HS-5 (cell line): ENCODE results near the gene AFF2.

ENCODE experiments used
- DNase-seq: peaks from one replicate; pipeline ENCODE4 v3.0.0-alpha.2; 2012; ENCODE audit warnings: low read depth

Gene AFF2

DNA sequence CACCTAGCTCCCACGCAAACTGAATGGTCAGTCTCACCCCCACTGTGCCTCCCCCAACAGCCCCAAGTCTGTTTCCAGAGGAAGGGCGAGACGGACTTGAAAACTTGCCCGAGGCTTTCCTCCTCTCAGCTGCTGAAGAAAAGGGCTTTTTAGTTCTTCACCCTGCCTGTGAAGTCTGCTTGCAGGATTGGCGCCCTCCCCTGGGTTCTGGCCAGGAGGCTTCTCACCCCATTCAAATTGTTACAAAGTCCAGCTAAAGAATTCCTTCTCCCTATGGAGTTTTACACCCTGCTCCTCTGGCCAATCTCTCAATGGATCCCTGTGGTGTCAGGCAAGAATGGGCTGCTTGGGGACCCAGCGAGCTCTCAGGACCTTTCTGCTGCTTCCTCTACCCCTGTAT is 241.0 kb downstream of the AFF2 start:
- no peak for DNase-seq

DNA sequence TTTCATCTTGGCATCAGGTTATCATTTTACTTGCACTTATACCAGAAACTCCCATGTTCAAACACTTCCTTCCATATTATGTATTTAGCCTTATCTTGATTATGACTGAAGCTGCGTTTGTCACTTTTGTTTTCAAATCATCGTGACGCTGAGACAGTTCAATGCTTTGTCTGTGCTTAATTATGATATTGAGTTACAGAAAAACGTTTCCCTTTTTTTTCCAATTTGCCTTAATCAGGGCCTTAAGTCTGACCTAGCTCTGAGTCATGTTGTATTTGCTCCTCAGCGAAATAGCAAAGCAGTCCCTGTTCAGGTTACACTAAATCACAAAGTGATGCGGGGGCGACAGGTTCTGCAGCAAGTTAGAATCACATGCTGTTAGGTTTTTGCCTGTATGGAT is 254.7 kb downstream of the AFF2 start:
- DNase-seq = no peak

DNA sequence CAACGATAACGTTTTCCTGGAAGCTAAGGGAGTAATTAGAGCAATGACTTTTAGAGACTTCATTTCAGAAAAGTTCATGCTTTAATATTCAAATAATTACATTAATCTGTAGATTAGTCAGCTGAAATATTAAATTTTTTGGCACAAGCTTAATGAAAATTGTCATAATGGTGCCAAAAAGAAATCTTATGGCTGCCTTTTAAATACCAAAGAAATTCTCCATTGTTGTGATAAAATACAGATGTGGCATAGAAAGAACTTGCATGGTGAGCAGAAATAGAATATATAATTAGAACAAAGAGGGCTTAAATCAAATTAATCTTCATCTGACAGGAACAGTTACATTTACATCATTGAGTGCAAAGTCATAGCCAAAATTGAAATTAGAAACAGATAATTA is 263.5 kb downstream of the AFF2 start:
- DNase-seq = no peak

DNA sequence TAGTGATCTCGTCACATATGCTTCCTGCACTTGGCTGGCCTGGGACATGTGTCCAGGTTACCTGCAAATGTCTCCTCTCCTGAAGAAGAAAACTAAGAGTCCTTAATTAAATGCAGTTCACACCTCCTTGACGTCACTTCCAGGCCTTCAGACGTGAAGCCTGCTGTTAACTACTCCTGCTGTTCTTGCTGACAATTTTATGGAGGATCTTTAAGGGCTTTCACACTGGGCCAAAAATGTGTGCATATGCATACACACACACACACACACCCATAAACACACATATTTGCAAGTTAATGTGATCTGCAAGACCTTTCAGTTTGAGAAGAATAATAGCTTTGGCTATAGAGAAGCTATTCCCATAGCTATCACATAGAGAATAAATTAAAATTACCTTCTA is 267.9 kb downstream of the AFF2 start:
- DNase-seq = no peak

DNA sequence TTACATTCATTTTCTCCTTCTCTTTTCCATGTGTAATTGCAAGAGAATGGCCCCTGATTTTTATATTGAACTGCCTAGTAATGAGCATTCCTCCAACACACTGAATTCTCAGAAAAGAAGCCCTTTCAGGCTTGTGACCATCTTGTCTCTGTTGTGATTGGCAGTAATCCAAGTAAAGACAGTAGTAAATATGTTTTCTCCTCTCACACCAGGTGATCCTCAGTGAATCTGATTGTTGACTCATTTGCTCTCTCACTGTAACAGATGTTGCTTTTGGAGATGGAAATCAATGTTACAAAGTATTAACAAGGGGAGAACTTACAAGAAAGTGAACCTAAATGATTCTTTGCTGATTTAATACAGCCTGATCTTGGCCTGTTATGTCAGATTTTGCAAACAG is 271.0 kb downstream of the AFF2 start:
- DNase-seq = no peak

DNA sequence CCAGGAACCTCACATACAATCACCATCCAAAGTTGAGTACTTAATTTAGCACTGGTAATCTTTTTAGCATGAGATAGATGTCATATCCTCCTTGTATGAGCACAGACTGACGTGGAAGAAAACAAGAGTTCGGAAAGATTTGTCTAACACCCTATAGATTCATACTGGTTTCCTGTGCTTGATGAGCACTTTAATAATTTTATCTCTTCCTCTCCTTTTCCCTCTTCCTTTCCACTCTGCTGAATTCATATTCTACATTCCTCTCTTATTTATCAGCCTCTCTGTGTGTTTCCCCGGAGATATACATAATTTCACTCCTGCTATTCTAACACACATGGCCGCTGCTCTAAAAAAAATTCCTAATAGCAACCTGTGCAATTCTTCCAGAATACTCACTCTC is 273.9 kb downstream of the AFF2 start:
- DNase-seq = no peak

DNA sequence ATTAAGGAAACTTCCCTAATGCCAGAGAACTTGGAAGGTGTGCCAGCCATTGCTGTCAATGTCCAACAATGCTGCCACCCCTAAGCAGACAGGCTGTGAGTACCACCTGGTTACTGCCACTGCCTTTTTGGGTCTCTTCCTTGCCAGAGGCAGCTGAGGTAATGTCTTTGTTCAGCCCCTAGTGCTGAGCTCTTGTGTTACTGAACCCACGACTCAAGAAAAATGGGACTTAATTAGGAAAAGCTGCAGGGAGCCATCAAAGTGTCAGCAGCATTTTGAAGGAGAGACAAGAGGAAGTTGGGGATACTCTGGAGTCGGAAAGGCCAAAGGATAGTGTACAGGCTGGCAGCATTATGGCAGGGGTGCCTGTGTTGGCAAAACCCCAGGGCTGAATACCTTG is 283.7 kb downstream of the AFF2 start:
- DNase-seq = no peak

DNA sequence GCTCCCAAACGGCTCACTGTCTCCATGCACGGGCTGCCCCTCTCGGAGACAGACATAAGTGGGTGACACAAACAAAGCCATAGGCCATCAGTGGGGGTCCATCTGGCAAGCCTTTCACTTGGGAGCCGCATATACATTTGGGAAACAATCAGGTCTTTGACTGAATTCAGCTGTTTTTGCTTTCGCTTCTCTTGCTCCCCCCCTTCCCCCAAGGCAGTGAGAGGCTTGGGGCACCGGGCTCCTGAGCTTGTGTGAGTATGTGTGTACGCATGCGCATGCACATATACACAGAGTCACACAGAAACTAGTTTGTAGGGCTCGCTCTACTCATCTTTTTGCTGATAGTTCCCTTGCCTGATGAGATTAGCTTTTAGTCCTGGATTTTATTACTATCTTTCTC is 284.4 kb downstream of the AFF2 start:
- no peak for DNase-seq

DNA sequence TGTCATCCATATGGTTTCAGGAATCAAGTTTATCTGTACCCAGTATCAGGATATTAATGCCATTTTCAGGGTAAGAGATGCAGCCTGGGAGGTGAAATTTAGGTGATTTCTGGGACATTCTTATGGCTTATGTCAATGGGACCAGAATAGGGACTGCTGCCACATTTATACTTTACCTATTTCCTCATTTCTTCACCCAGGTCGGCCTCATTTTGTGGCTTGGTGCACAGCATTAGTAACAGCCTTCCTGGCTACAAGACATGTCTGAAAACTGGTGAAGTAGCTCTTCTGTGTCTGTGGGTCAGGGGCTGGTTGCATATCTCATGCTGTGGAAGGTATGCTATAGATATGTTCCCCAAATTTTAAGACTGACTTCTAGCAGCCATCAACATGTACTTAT is 284.8 kb downstream of the AFF2 start:
- DNase-seq = no peak

DNA sequence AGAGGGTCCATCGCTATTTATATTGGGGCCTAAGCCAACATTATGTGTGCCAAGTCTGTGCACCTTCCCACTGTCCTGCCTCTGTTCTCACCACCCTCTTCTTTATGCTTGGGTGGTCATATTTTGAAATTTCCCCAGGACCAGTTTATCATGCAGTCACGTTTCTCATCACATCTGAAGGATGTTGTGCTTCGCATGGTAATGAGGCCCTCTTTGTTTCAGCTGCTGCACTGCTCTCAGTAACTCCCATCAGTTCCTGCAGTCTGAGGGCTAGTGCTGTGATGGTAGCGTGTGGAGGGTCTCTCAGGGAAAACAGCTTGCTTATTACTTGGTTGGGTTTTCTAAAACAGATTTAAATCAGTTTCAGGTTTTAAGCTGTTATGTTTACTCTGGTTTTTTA is 288.0 kb downstream of the AFF2 start:
- no peak for DNase-seq

DNA sequence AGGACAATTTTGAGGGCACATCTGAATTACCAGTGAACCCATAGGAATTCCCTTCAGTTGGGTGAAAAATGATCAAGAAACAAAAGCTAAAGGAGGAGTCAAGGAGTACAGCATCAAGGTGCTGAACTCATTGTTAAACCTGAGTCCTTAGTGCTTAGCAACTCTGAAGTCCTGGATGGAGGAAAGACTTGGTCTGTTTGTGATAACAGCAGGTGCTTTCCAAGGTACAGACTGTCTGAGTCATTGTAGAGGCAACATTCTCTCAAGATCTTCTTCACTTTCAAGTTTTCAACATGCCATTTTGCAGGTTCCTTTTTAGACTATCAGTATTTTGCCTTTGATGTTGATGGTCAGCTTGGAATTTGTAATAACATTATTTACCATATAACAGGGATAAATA is 293.9 kb downstream of the AFF2 start:
- no peak for DNase-seq

DNA sequence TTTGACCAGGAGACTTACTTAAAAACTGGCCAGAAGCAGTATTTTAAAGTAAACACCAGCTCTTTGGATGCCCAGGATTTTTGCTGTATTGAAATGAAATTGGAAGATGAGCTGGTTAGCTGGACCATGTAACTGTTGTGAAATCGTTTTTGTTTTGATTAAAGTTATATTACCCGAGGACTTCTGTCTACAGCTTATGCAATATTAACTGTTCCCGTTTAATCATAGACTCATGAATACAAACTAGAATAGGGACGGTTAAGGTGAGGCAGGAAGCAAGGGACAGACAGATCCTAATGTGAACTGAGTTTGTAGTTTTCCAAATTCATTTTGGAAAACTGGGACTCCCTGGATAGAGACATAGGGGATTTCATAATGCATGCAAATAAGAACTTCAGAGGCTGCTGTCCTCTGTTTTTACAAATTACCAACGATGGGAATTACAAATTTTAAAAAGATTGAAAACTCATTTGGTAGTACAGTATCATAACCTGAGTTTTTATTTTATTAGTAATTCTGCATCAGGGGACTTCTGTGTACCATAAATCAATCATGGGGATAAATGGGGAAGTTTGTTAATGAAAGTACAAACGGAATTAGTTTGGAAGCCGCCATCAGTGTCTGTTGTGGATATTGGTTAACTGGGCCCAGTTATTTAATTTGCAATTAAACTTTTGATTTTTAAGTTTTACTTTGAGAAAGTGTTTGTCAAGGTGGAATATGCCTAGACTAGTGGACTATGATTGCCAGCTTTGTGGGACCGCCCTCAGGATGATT is 304.4 kb downstream of the AFF2 start:
- no peak for DNase-seq

DNA sequence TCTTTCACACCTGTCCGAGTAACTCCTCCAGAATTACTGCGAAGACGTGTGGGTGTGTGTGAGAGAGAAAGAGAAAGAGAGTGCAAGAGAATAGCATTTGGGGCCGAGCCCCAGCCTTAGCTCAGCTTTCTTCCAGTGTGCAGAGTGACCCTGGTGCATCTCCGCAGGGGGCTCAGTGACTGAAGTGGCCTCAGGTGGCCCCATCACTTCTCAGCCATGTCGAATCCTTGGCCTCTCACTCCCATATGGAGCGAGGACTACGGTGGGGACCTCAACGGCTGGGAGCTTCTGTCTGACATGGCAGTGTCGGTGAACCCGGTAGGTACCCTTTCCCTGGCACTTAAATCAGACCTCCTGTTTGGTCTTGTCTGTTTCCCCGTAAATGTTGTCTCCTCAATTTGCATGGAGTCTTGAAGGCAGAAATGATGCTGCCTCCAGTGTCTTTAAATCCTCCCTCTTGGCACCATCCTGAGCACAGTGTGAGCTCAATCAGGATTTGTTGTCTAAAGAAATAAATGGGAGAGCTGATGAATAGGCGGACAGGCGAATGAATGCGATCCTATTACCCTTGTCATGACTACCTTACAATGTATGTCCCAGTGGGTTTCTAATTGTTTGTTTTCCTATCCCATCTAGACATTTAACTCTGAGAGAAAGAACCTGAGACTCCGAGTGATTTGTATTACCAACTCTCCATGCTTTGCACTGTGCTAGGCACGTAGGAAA is 305.9 kb downstream of the AFF2 start:
- no peak for DNase-seq

DNA sequence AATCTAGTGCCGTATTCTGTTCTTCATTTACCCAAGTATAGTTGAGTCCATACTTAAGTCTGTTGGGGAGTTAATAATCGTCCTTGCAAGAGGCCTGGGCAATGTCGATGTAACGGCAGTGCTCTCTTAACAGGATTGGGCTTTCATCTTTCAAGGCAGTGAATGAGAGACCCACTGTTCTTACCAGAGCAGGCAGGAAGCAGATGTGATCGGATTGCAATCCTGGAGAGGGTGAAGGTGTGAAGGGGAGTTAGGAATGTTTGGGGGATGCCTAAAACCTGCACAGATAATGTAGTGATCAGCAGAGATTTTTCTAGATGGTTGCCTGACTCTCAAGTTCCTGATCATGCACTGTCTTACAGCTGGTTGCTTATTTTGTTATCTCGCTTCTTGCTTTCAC is 308.4 kb downstream of the AFF2 start:
- DNase-seq = no peak

DNA sequence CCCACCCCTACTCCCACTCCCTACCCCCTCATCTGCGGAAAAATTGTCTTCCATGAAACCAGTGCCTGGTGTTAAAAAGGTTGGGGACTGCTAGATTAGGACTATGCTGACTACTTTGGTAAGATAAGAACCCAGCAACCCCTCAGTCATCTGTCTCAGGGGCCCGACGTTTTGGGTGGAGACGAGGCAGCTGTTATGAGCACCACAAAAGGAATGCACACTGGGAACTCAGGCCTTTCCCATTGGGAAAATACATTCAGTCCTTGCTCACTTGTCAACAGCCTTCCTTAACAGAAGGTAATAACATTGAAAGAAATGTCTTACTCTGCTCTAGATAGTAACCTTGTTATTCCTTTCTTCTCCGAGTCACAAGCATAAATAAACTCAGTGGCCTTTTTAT is 310.8 kb downstream of the AFF2 start:
- no peak for DNase-seq

DNA sequence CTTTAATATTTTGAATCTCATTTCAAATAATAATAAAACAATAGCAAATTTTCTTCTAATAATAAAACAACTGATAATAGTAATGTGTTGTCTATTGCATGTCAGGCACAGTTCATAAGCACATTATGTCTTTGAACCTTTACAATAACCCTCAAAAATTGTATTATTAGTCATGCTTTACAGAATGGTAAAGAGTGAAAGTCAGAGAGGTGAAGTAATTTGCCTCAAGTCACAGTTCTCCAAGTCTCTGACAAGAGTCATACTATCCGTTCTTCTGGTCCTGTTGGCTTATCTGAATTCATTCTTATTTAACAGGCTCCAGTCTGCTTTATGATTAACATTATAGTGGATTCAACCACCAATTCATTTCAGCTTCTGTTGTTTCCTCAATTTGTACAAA is 313.0 kb downstream of the AFF2 start:
- no peak for DNase-seq

DNA sequence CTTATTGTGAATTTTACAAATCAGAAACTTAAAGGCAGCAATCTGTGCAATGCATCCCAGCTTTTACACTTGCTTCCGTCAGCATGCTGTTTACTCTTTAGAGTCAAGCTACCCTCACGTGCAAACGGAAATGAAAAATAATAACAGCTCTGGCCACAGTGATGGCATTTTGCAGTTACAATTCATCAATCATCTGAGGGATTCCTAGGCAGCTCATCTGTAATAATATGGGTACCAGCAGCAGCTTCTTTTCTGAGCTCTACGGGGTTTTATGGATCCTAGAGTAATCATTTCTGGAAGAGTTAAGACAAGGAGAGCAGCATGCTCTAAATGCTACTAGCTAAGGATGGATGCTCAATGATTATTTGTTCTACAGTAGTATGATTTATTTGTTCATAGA is 313.6 kb downstream of the AFF2 start:
- DNase-seq = no peak

DNA sequence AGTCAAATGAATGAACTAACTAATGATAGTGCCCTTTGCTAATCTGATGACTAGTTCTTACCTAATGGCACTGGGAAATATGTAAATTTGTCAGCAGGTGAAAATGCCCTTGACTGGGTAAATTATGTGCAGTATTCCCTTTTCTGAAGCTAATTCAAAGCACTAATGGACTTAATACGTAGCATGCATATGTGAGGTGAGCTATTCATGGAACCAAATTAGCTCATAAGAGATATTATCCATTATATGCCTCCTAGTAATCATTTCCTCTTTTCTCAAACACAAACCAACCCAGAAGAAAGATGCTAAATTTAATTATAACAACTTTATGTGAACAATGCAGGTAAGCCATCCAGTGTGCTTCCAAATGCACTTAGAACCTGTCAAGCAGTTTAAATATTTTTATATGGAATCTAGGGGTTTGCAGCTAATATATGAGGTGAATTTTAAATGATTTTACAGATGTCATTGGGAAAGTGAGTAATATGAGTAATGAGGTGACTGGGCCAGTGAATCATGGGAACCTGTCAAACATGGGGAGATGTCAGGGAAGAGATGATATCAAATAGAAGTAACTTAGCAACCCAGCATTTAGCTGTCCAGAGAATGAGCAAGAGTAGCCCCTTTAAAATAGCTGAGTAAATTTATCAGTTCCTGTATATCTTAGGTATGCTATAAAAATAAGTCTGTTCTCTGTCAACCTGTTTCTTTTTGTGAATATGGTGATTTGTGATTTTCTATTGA is 315.0 kb downstream of the AFF2 start:
- no peak for DNase-seq

DNA sequence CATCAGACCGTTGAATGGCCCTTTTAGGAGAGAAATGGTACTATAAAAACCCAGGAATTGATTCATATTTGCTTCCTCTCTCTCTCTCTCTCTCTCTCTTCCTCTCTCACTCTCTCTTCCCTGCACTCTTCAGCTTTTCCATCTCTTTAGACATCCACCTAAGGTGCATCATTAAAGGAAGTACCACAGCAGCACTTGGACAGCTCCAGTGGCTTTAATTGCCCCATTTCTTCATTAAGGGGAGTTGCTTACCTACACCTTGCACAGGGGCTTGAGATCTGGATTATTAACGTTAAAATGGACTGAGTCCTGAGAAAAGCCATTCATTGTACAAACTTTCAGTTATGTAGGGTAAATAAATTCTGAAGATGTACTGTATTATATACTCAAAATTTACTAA is 323.6 kb downstream of the AFF2 start:
- DNase-seq = no peak

DNA sequence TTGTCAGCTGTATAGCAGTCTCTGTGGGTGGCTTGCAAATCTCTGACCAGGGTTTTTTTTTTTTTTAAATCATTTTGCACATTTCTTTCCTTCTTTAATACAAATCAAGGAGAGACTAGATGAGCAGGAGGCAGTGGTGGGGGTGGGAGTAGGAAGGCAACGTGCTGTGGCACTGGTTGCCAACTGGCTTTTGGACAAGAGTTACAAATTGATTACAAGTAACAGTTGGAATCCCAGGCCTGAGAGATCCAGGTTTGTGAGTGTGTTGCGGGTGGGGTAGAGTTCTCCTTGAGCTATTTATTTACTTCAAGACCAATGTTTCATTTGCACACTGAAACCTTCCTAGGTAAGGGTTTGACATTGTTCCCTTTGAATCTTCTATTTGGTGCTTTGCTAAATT is 325.3 kb downstream of the AFF2 start:
- DNase-seq = no peak

DNA sequence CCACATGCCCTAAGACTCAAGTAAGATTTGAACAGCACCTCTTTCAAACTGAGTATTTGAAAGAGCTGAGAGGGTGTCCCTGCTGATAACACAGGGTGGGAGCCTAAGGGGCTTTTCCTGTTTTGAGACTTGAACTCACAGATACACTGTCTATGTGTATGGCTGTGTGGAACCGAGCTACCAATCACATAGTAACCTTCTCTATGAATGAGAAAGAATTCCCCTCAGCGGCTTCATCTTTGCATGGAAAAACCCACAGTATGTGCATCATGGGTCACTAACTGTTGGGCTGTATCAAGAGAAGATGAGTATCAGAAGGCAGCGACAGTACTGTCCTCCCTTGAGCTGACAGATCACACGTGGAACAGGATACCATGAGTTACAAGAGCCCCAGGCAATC is 336.3 kb downstream of the AFF2 start:
- no peak for DNase-seq

DNA sequence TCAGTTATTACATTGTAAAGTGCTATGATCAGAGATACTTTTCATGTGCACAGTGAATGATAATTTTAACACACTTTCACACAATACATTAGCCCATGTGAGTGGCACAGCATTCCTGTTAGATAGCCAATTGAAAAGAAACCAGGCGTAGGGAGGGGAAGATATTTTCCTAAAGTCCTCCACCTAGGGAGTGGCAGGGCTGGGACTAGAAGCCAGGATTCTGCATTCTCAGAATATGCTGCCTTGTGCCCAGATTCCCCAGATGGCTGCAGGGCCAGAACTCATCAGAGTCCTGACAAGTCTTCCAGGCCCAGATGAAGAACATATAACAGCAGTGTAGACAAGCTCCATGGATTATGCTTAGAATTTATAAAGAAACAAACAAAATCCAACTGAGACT is 350.2 kb downstream of the AFF2 start:
- DNase-seq = no peak

DNA sequence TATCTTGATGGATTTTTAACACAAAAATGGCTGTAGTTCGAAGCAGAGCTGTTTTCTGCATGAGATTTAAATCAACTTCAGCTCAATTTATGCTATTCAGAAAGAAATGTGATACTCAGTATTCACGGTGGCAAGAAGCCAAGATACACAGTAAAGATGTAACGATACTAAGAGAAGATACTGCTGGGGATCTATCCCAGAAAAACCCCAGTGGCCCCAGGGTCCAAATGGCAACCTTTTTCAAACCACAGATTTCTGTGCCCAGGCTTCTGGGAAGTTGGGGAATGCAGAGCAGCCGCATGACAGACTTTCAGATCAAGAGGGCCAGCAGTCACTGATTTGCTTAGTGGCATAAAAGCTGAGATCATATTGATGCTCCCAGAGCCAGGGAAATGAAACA is 353.9 kb downstream of the AFF2 start:
- DNase-seq = no peak
